ENCODE measurements around the gene SLC15A4.

SLC15A4 gene

GRCh38 chr12:128754275-128754674 is 69.5 kb downstream of the SLC15A4 start:
- no peak for DNase-seq (ENCODE audit: low read depth)

GRCh38 chr12:128753438-128753837 is 70.3 kb downstream of the SLC15A4 start:
- DNase-seq (ENCODE audit: low read depth) = no peak

- DNase-seq (ENCODE audit: low read depth) = no peak
These were observed 71.4 kb downstream of the SLC15A4 start for GRCh38 chr12:128752386-128752785.

- DNase-seq (ENCODE audit: low read depth) = no peak
These were observed 76.3 kb downstream of the SLC15A4 start for GRCh38 chr12:128747441-128747840.

GRCh38 chr12:128745772-128746689 is 77.7 kb downstream of the SLC15A4 start:
- DNase-seq (ENCODE audit: low read depth) = no peak

- no peak for DNase-seq (ENCODE audit: low read depth)
These were observed 79.8 kb downstream of the SLC15A4 start for GRCh38 chr12:128743916-128744315.
